ENCODE data around the gene SUPT3H. TPM values are rescaled to one million over a fixed set of nuclear protein-coding genes. Genes with fewer than 3 reads are reported as not detected.

SUPT3H gene
- total and polyA plus RNA-seq, 2 of the 8 experiments (the other 6 are each of a cell fraction or from before 2014, with no cell fraction given), result 18.8 to 23.0 TPM

GRCh38 chr6:44931385-44931784, 446.3 kb downstream of the SUPT3H start:
- no peak overlapping the region for H3K9ac ChIP-seq (replicated peaks in 1 of 4; ENCODE audit: extremely low read depth in 1 of 4, low read depth in 3 of 4, low read length in 3 of 4)
- no peak for DNase-seq (ENCODE audit: low read depth in 1 of 2, low spot score in 2 of 2)
- no peak overlapping the region for H4K8ac ChIP-seq (ENCODE audit: extremely low read depth, insufficient read depth, low read length)
- H2BK15ac ChIP-seq (ENCODE audit: low read length), result no peak overlapping the region
- H3K56ac ChIP-seq (replicated peaks; ENCODE audit: insufficient read length, low read depth, low read length), result no peak overlapping the region
- no peaks in the 10 kb centered on the region for H4K20me1 ChIP-seq (replicated peaks in 1 of 2; ENCODE audit: control insufficient read depth in 1 of 2, insufficient read depth in 2 of 2, low read length in 2 of 2)
- no peak overlapping the region for H3K4me2 ChIP-seq (ENCODE audit: insufficient read depth in 1 of 2, low read depth in 2 of 2, low read length in 2 of 2)
- no peak overlapping the region for H2BK20ac ChIP-seq (ENCODE audit: low read length)
- no peak overlapping the region for H3K23ac ChIP-seq (ENCODE audit: insufficient read length)
- no peak overlapping the region for H2AFZ ChIP-seq (ENCODE audit: low read length)
- CTCF ChIA-PET (ENCODE audit: partially characterized antibody), result no interaction called here
- no peak overlapping the region for H3K14ac ChIP-seq (ENCODE audit: insufficient read length)
- H3K18ac ChIP-seq (ENCODE audit: extremely low read depth, low read length), result no peak overlapping the region
- no peak overlapping the region for H4K5ac ChIP-seq (ENCODE audit: insufficient read length, low read depth, low read length)
- no peaks in the 10 kb centered on the region; the same call in 1 of the 2 replicates for H3K23me2 ChIP-seq (ENCODE audit: low read depth, low read length)
- H2AK5ac ChIP-seq (ENCODE audit: low read depth, low read length), result no peak overlapping the region
- no peaks in the 10 kb centered on the region for H3K27me3 ChIP-seq (replicated peaks in 1 of 4; ENCODE audit: control insufficient read depth in 3 of 4, extremely low read depth in 1 of 4, insufficient read depth in 3 of 4, low read length in 3 of 4)
- no peak for FAIRE-seq
- H3K79me1 ChIP-seq (ENCODE audit: low read depth, low read length), result no peaks in the 10 kb centered on the region
- H3K4me1 ChIP-seq (replicated peaks in 1 of 4; ENCODE audit: control insufficient read depth in 3 of 4, insufficient read depth in 4 of 4, low read length in 3 of 4), result no peaks in the 10 kb centered on the region
- H2BK120ac ChIP-seq (replicated peaks; ENCODE audit: low read depth, low read length), result no peak overlapping the region
- no peaks in the 10 kb centered on the region for H3K79me2 ChIP-seq (ENCODE audit: control insufficient read depth in 1 of 2, insufficient read depth in 2 of 2, low read length in 2 of 2)
- no peak overlapping the region for H4K91ac ChIP-seq (replicated peaks; ENCODE audit: insufficient read length, low read length)
- H3K9me3 ChIP-seq (ENCODE audit: insufficient read depth in 2 of 2, low read depth in 1 of 2, low read length in 1 of 2), result no peaks in the 10 kb centered on the region
- no peak overlapping the region for H2BK5ac ChIP-seq (ENCODE audit: low read depth, low read length)
- H3K27ac ChIP-seq (ENCODE audit: low read depth, low read length), result no peak overlapping the region
- H3K4ac ChIP-seq (replicated peaks; ENCODE audit: insufficient read length, low read depth, low read length), result no peak overlapping the region
- H3K4me3 ChIP-seq (ENCODE audit: extremely low read depth in 1 of 4, insufficient read depth in 2 of 4, low read depth in 3 of 4, low read length in 4 of 4), result no peak overlapping the region
- H3K36me3 ChIP-seq (ENCODE audit: control insufficient read depth in 2 of 4, insufficient read depth in 4 of 4, low read length in 3 of 4), result no peaks in the 10 kb centered on the region; a peak in 1 of 8 replicates
- H2BK12ac ChIP-seq (ENCODE audit: low read depth, low read length), result no peak overlapping the region
- POLR2A ChIA-PET (ENCODE audit: partially characterized antibody), result interaction anchor here (0.6 kb wide), 1 partner anchor 161 kb away, joined by 3 read pairs; no protein-coding TSS in a partner anchor
- TF ChIP-seq SIX5 (IDR thresholded peaks at IDR 0.05; ENCODE audit: low read depth, low read length) (no peak), SRF (IDR thresholded peaks at IDR 0.05; ENCODE audit: low read depth, low read length) (no peak), RBBP5 (IDR thresholded peaks at IDR 0.05; ENCODE audit: borderline replicate concordance, low read depth, low read length) (no peak), E2F6 (IDR thresholded peaks at IDR 0.05) (no peak), CEBPB (IDR thresholded peaks at IDR 0.05; ENCODE audit: low read depth, low read length) (no peak), BCL11A (IDR thresholded peaks at IDR 0.05; ENCODE audit: low read depth in 2 of 2, low read length in 2 of 2) (no peak), JUN (IDR thresholded peaks at IDR 0.05; ENCODE audit: low read depth, low read length) (no peak), EGR1 (IDR thresholded peaks at IDR 0.05; ENCODE audit: borderline replicate concordance, low read depth, low read length) (no peak), TCF12 (IDR thresholded peaks at IDR 0.05; ENCODE audit: low read depth, low read length) (no peak), CHD2 (IDR thresholded peaks at IDR 0.05; ENCODE audit: low read length) (no peak), USF2 (IDR thresholded peaks at IDR 0.05; ENCODE audit: low read length) (no peak), PHF8 (conservative IDR thresholded peaks at IDR 0.05; ENCODE audit: low read depth, low read length) (no peak), HDAC6 (IDR thresholded peaks at IDR 0.05; ENCODE audit: low read depth, low read length) (no peak)
- TF ChIP-seq, protein P1, sequence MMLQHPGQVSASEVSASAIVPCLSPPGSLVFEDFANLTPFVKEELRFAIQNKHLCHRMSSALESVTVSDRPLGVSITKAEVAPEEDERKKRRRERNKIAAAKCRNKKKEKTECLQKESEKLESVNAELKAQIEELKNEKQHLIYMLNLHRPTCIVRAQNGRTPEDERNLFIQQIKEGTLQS (IDR thresholded peaks at IDR 0.05; ENCODE audit: insufficient read depth, low read depth, low read length), result no peak
